Neuronal stem cell (in vitro differentiated cells): ENCODE data around the gene THAP4.

Source experiments
- DNase-seq: peaks from one replicate; pipeline ENCODE4 v3.0.0-alpha.2; 2013; ENCODE audit warnings: low spot score
- H2AFZ ChIP-seq: one replicate; pipeline ENCODE4 v1.6.1; 2013; ENCODE audit warnings: mild to moderate bottlenecking, low read length, inconsistent platforms
- H2AK5ac ChIP-seq: 2 replicates; pipeline ENCODE4 v1.6.1; 2013; ENCODE audit warnings: low read depth, mild to moderate bottlenecking, inconsistent platforms, low read length, moderate library complexity, mixed read lengths
- H2BK120ac ChIP-seq: 2 replicates; pipeline ENCODE4 v1.6.1; 2013; ENCODE audit warnings: low read depth, mild to moderate bottlenecking, inconsistent platforms, low read length, moderate library complexity, mixed read lengths
- H2BK12ac ChIP-seq: one replicate; pipeline ENCODE4 v1.6.1; 2013; ENCODE audit warnings: low read length, inconsistent platforms
- H2BK15ac ChIP-seq: 2 replicates; pipeline ENCODE4 v1.6.1; 2013; ENCODE audit warnings: mild to moderate bottlenecking, low read length, inconsistent platforms, mixed read lengths
- H2BK5ac ChIP-seq: one replicate; pipeline ENCODE4 v1.6.1; 2013; ENCODE audit warnings: inconsistent platforms, mild to moderate bottlenecking, low read length, moderate library complexity
- H3K14ac ChIP-seq: one replicate; pipeline ENCODE4 v1.6.1; 2013; ENCODE audit warnings: low read length, inconsistent platforms
- H3K18ac ChIP-seq: 2 replicates; pipeline ENCODE4 v1.6.1; 2013; ENCODE audit warnings: low read length, inconsistent platforms
- H3K23ac ChIP-seq: 2 replicates; pipeline ENCODE4 v1.6.1; 2013; ENCODE audit warnings: low read depth, mild to moderate bottlenecking, mixed read lengths, low read length, inconsistent platforms; ENCODE audit not compliant: poor library complexity
- H3K27ac ChIP-seq: replicated peaks from 3 replicates; pipeline ENCODE4 v1.5.1; 2013; ENCODE audit warnings: low read length, inconsistent platforms
- H3K27me3 ChIP-seq, 3 experiments: 2 replicates each; pipeline ENCODE4 v1.6.1; 2013; ENCODE audit warnings: low read length in 3 of 3, mild to moderate bottlenecking in 2 of 3, inconsistent platforms in 1 of 3, low read depth in 1 of 3, mixed read lengths in 1 of 3, moderate library complexity in 1 of 3; ENCODE audit not compliant: control insufficient read depth in 3 of 3, insufficient read depth in 3 of 3
- H3K36me3 ChIP-seq, 2 donors: replicated peaks in 1 of 2; 2 replicates each; pipeline ENCODE4 v1.6.1; 2013; ENCODE audit warnings: low read length in 2 of 2; ENCODE audit not compliant: control insufficient read depth in 2 of 2, insufficient read depth in 2 of 2
- H3K4ac ChIP-seq: 2 replicates; pipeline ENCODE4 v1.6.1; 2013; ENCODE audit warnings: inconsistent platforms, mild to moderate bottlenecking, low read length, moderate library complexity
- H3K4me1 ChIP-seq, 2 donors: 1 replicate in 1 of 2; 2 replicates in 1 of 2; pipeline ENCODE4 v1.6.1; 2013; ENCODE audit warnings: low read length in 2 of 2, low read depth in 1 of 2; ENCODE audit not compliant: control insufficient read depth in 2 of 2, insufficient read depth in 1 of 2
- H3K4me2 ChIP-seq: one replicate; pipeline ENCODE4 v1.6.1; 2013; ENCODE audit warnings: mild to moderate bottlenecking, low read length, inconsistent platforms; ENCODE audit not compliant: insufficient read depth, poor library complexity, severe bottlenecking
- H3K4me3 ChIP-seq, 2 donors: 2 replicates each; pipeline ENCODE4 v1.5.1; 2013; ENCODE audit warnings: low read length in 2 of 2, mild to moderate bottlenecking in 2 of 2, inconsistent platforms in 1 of 2, moderate library complexity in 1 of 2
- H3K79me1 ChIP-seq: one replicate; pipeline ENCODE4 v1.6.1; 2013; ENCODE audit warnings: low read depth, mild to moderate bottlenecking, inconsistent platforms, low read length, moderate library complexity
- H3K9ac ChIP-seq: one replicate; pipeline ENCODE4 v1.6.1; 2013; ENCODE audit warnings: mild to moderate bottlenecking, low read depth, low read length, inconsistent platforms; ENCODE audit not compliant: poor library complexity
- H3K9me3 ChIP-seq, 2 donors: replicated peaks in 1 of 2; 2 replicates each; pipeline versions ENCODE3 to v1.6.1; 2013; ENCODE audit warnings: low read length in 2 of 2, mild to moderate bottlenecking in 2 of 2, inconsistent platforms in 1 of 2, low read depth in 1 of 2, mixed read lengths in 1 of 2, moderate library complexity in 1 of 2; ENCODE audit not compliant: control insufficient read depth in 2 of 2, insufficient read depth in 1 of 2
- H4K8ac ChIP-seq: one replicate; pipeline ENCODE4 v1.6.1; 2013; ENCODE audit warnings: low read depth, mild to moderate bottlenecking, inconsistent platforms, low read length, moderate library complexity
- H4K91ac ChIP-seq: one replicate; pipeline ENCODE4 v1.6.1; 2013; ENCODE audit warnings: low read length, low read depth, mild to moderate bottlenecking, inconsistent platforms; ENCODE audit not compliant: poor library complexity
- WGBS, 2 donors: extraction: QIAGEN DNeasy Blood & Tissue Kit; methylation state at CpG; one replicate each; pipeline ENCODE4 v1.1.7; 2013; ENCODE audit warnings: missing lambda C conversion rate in 2 of 2, mixed read lengths in 1 of 2; ENCODE audit not compliant: insufficient read length in 2 of 2, insufficient replicate concordance in 1 of 2; ENCODE audit errors: extremely low coverage in 2 of 2; 5-methylcytosine and 5-hydroxymethylcytosine counted together

Gene THAP4

DNA sequence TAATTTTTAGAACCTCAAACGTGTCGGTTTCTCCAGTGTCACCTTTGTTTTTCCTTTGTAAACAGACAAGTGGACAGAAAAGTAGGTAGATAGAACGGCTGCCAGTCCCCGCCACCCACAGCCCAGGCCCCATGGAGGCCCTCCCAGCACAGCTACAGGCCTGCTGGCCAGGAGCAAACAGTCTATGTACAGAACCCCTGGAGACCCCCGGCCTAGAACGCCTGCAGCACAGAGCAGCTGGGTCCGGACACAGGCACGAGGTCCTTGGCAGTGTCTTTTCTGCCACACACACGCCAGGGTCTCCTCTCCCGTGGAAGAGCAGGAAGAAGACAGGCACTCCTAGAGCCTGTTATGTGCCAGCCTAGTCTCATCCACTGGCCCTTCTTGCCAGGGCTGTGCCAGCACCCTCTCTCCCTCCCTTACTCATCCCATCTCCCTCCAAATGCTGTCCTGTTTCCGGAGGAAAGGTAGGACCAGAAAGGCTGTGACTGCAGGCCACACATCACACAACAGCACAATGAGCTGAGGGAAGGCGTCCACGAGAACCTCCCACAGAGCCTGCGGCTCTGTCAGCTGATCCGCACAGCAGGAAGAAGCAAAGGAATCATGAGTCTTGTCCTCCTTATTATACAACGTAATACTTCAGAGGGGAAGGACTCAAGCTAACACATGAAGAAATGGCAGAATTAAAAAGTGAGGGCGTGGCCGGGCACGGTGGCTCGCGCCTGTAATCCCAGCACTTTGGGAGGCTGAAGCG lies 42.0 kb upstream of the THAP4 start:
- no peak for DNase-seq
- H3K27me3 ChIP-seq, result no peaks in the 10 kb centered on the region
- no peak overlapping the region for H4K8ac ChIP-seq
- peak overlapping the region; percentile 53 for H3K9ac ChIP-seq
- no peak overlapping the region for H3K4me2 ChIP-seq
- H3K9me3 ChIP-seq, result no peaks in the 10 kb centered on the region
- no peak overlapping the region for H3K4ac ChIP-seq
- no peak overlapping the region for H3K4me3 ChIP-seq
- H3K23ac ChIP-seq, result no peak overlapping the region
- H2AFZ ChIP-seq, result no peak overlapping the region
- no peak overlapping the region for H2AK5ac ChIP-seq
- no peak overlapping the region for H2BK5ac ChIP-seq
- no peak overlapping the region for H3K18ac ChIP-seq
- no peak overlapping the region for H3K14ac ChIP-seq
- WGBS, 2 donors, result no CpG with 5 or more reads among the region's 22 CpGs
- H3K79me1 ChIP-seq, result peaks cover 5% of the 10 kb centered on the region
- H3K27ac ChIP-seq, result no peak overlapping the region
- H4K91ac ChIP-seq, result no peak overlapping the region
- no peaks in the 10 kb centered on the region for H3K4me1 ChIP-seq
- H2BK120ac ChIP-seq, result no peak overlapping the region
- peaks cover 56 to 100% of the 10 kb centered on the region in 2 donors for H3K36me3 ChIP-seq
- H2BK12ac ChIP-seq, result no peak overlapping the region
- H2BK15ac ChIP-seq, result no peak overlapping the region

DNA sequence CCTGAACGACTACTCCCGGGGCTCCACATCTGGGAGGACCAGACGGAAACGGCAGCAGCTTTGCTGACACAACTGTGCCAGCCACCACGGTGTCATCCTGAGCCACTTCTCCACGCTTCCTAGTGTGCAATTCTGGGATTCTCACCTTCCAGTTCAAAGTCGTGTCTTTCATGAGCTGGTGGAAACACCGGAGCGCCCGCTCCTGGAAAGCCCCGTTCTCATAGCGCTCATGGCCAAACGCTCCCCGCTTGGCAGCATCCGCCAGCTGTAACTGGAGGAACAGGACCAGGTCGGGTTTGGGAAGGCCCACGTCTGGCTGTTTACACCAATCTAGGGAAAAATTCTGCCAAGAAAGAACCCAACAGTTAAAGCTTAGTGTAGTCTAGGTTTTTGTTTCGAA lies 41.3 kb upstream of the THAP4 start:
- Histone ChIP-seq H2BK120ac (no peak overlapping the region), H3K27ac (no peak overlapping the region), H3K4ac (no peak overlapping the region), H3K4me2 (no peak overlapping the region), H2BK15ac (no peak overlapping the region), H2AK5ac (no peak overlapping the region), H3K9ac (no peak overlapping the region), H3K18ac (no peak overlapping the region), H2AFZ (no peak overlapping the region), H2BK12ac (no peak overlapping the region), H4K91ac (no peak overlapping the region), H3K79me1 (peaks cover 5% of the 10 kb centered on the region), H3K23ac (no peak overlapping the region), H2BK5ac (no peak overlapping the region), H3K4me1 (no peaks in the 10 kb centered on the region), H3K14ac (no peak overlapping the region), H4K8ac (no peak overlapping the region), H3K27me3 (no peaks in the 10 kb centered on the region), H3K9me3 (no peaks in the 10 kb centered on the region), H3K36me3 (peaks cover 57 to 100% of the 10 kb centered on the region in 2 donors), H3K4me3 (no peak overlapping the region)
- no peak for DNase-seq
- WGBS, 2 donors, result no CpG with 5 or more reads among the region's 18 CpGs

DNA sequence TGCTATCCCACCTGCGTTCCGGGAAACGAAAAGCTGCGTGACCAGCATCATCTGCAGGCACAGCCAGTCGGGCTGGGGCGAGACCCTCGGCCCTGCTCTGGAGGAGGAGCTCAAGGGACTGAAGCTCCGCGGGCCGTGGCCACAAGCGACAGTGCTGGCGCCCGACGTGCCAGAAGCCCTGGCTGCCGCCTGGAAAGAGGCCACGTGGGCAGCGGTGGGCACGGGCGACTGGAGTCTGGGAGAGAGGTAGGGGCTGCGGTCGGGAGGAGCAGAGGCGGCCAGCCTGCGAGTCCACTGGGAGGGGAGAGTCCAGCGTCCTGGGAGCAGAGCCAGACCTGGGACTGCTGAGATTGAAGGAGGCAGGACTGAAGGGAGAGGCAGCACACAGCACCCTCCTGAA lies 40.4 kb upstream of the THAP4 start:
- no peak for DNase-seq
- Histone ChIP-seq H3K9me3 (no peaks in the 10 kb centered on the region), H3K27me3 (no peaks in the 10 kb centered on the region), H3K23ac (no peak overlapping the region), H3K4me2 (no peak overlapping the region), H3K27ac (no peak overlapping the region), H2BK12ac (no peak overlapping the region), H2BK120ac (no peak overlapping the region), H3K14ac (no peak overlapping the region), H3K36me3 (peaks cover 56 to 100% of the 10 kb centered on the region in 2 donors), H3K4me3 (no peak overlapping the region), H3K79me1 (peaks cover 2% of the 10 kb centered on the region), H4K8ac (no peak overlapping the region), H4K91ac (no peak overlapping the region), H2AK5ac (no peak overlapping the region), H2BK5ac (no peak overlapping the region), H3K4me1 (no peaks in the 10 kb centered on the region), H3K4ac (no peak overlapping the region), H2AFZ (no peak overlapping the region), H2BK15ac (no peak overlapping the region), H3K9ac (no peak overlapping the region), H3K18ac (no peak overlapping the region)
- no CpG with 5 or more reads among the region's 24 CpGs for whole genome bisulfite sequencing, 2 donors

DNA sequence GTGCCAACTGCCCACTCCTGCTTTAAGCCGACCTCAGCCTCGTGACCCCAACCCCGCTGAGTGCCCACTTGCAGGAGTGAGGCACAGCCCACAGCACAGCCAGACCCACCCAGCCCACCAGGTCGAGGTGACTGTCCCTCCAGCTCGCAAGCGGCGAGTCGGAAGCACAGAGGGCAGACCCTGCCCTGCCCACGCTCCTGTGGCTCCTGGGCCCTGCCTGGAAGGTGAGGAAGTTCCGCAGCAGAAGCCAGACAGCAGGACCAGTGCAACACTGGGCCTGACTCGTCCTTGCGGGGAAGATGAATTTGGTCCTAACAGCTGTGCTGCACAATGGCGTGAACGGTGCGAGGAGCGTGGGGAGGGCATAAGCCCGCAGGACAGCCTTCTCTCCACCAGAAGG lies 39.7 kb upstream of the THAP4 start:
- H3K79me1 ChIP-seq, result peaks cover 2% of the 10 kb centered on the region
- no peak overlapping the region for H3K4ac ChIP-seq
- H4K8ac ChIP-seq, result no peak overlapping the region
- no peaks in the 10 kb centered on the region for H3K27me3 ChIP-seq
- no peak overlapping the region for H2BK120ac ChIP-seq
- peaks cover 51 to 100% of the 10 kb centered on the region in 2 donors for H3K36me3 ChIP-seq
- H2AFZ ChIP-seq, result no peak overlapping the region
- H3K27ac ChIP-seq, result no peak overlapping the region
- no peak overlapping the region for H3K9ac ChIP-seq
- no peak overlapping the region for H2BK15ac ChIP-seq
- H2BK12ac ChIP-seq, result no peak overlapping the region
- no peak overlapping the region for H3K4me3 ChIP-seq
- H3K14ac ChIP-seq, result no peak overlapping the region
- H3K23ac ChIP-seq, result peak overlapping the region; percentile 29
- WGBS, 2 donors, result no CpG with 5 or more reads among the region's 17 CpGs
- H3K9me3 ChIP-seq, result no peaks in the 10 kb centered on the region
- H3K4me2 ChIP-seq, result no peak overlapping the region
- no peak for DNase-seq
- no peak overlapping the region for H2AK5ac ChIP-seq
- no peak overlapping the region for H4K91ac ChIP-seq
- no peak overlapping the region for H2BK5ac ChIP-seq
- no peaks in the 10 kb centered on the region for H3K4me1 ChIP-seq
- no peak overlapping the region for H3K18ac ChIP-seq
